Ureter (tissue), 1 donor: ENCODE data around the gene WIPF3. TPM values are rescaled to one million over a fixed set of nuclear protein-coding genes. Genes with fewer than 3 reads are reported as not detected.
A peak's percentile ranks its signal among the peaks of the same experiment; 100 is the strongest.
"Not testable (repeated sequence)": the region's sequence is repeated elsewhere in the genome, so short reads cannot be mapped to it uniquely, and the experiment has no call there.

Source experiments
- DNase-seq: peaks from one replicate; pipeline ENCODE4 v3.0.0-alpha.2; 2020; ENCODE audit warnings: low spot score
- total RNA-seq: library from RNA; stranded (reverse); gene quantifications from one replicate; pipeline ENCODE4 v1.2.4, GENCODE V29; 2023
- donor health status: DM: yes; HTN: yes; CAD: no.

The WIPF3 gene
- total RNA-seq, 1 donor from 2014 or later, result 2.3 TPM

DNA sequence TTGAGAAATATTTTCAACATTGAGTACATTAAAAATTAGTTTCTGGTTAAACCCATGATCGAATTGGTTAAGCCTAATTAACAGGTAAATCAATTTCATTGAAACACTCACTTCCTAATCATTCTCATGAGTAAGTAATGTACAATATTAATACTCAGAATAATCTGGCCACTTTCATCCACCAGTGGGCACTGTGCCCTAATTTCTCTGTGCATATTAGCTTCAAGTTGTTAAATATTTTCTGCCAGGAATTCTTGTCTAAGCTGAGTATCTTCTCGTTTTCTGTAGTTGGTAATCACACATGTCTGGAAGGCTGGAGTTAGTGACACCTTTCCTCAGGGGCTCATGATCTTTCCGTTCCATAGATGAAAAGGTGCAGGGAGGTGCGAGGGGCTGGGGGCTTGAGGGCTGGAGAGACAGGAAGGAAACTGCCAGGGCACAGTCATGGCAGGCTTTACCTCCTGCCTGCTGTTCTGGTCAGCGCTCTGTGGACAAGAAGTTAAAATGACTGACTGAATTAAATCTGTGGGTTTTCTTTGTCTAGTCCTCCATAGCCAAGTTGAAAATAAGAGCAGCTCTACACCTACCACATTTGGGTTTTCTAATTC is 71.9 kb downstream of the WIPF3 start:
- DNase-seq, result peak; percentile 51

DNA sequence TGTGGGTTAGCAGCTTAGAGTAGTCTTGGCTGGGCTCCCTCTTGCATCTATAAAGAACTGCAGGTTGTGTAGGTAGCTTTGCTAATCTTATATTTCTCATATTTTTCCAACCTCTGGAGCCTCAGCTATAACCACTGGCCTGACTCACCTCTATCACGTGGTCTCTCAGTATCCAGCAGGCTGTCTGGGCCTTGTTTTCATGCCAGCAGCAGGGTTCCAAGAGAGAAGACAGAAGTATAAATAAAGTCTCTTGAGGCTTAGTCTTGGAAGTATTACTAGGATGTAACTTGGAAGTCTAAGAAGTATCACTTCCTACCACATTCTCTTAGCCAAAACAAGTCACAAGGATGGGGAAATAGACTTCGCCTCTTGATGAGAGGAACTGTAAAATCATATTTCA is 73.3 kb downstream of the WIPF3 start:
- no peak for DNase-seq

DNA sequence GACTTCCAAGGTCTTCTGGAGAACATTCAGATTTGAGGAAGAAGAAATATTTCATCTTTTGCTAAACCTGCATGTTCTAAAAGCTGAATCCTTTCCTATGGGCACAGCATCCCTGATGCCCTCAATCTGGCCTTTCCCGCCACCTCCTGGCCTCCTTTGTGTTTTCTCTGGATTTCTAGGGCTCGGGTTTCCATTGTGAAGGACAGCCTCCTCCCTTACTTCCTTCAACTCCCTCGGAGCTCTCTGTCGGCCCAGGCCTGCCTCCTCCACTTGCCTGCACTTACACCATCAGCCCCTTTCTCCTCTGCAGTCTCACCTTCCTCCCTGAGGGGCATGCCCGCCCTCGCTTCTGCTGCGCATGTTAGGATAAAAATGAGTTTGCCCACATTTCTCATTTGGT is 75.4 kb downstream of the WIPF3 start:
- no peak for DNase-seq

DNA sequence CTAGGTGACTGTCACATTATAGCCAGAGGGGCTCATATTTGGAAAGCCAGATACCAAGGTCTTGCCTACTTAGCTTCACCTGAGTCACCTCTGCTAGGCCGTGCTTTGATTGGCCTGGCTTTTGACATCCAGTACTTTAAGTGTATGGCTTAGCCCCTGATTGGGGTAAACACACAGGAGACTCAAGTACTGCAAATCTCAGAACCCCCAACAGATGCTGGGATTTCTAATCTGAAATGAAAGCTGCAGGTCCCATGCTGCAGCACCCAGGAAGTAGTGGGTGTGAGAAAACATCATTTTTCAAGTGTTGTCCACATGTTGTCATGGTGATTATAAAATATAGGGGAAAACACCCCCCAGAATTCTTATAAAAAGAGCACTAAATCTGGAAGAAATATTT is 76.2 kb downstream of the WIPF3 start:
- DNase-seq, result no peak

DNA sequence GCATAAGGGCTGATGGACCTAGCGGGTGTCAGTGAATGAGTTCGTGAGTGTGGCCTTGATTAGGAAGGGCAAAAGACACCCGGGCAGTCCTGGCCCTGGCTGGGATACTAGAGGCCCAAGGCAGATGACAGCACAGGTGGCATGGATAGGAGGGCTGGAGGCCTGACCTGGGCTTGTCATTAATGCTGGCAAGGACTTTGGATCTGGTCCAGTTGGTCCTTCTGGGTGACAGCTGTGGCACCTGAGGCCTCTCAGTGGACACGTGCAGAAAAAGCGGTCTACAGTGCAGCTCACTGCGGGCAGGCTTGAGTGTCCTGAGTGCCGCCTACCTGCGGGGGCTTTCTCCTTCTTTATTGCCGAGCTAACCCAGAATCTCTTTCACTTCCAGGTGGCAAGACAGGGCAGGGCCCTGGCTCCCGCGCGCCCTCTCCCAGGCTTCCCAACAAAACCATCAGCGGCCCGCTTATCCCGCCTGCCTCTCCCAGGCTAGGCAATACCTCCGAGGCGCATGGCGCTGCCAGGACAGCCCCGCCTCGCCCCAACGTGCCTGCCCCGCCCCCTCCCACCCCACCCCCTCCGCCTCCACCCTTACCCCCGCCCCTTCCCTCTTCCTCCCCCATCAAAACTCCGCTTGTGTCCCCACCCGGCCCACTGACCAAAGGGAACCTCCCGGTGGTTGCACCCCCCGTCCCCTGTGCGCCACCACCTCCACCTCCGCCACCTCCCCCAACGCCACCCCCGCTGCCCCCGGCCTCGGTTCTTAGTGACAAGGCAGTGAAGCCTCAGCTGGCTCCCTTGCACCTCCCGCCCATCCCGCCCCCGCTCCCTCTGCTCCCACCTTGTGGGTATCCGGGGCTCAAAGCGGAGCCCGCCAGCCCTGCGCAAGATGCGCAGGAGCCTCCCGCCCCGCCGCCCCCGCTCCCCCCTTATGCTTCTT is 77.4 kb downstream of the WIPF3 start:
- no peak for DNase-seq

GRCh38 chr7:29884399-29885272 is 78.3 kb downstream of the WIPF3 start:
- no peak for DNase-seq

GRCh38 chr7:29885626-29886025 is 79.3 kb downstream of the WIPF3 start:
- DNase-seq, result no peak

GRCh38 chr7:29886827-29887226 is 80.5 kb downstream of the WIPF3 start:
- no peak for DNase-seq

- no peak for DNase-seq
Measured at GRCh38 chr7:29888006-29888405, 81.7 kb downstream of the WIPF3 start.

DNA sequence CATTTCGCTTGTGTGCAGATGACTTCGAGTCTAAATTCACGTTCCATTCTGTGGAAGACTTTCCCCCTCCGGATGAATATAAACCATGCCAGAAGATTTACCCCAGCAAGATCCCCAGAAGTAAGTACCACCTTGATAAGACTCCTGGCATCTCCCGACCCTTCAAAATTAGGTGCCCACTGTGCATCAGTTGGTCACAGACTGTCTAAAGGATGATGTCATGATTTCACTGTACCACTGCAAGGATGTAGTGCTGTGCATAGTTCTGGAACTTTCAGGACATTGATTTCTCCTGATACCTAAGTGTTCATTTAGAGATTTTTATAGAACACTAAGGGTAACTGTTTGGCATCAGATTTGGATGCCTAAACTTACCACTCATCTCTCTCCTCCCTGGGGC is 83.0 kb downstream of the WIPF3 start:
- no peak for DNase-seq

GRCh38 chr7:29890251-29890650 is 83.9 kb downstream of the WIPF3 start:
- DNase-seq, result no peak

GRCh38 chr7:29890786-29891185 is 84.5 kb downstream of the WIPF3 start:
- not testable (repeated sequence) for DNase-seq

GRCh38 chr7:29891766-29892165 is 85.5 kb downstream of the WIPF3 start:
- DNase-seq, result no peak

GRCh38 chr7:29892231-29892630 is 85.9 kb downstream of the WIPF3 start:
- DNase-seq, result no peak

GRCh38 chr7:29893351-29893965 is 87.2 kb downstream of the WIPF3 start:
- no peak for DNase-seq

GRCh38 chr7:29894256-29894655 is 87.9 kb downstream of the WIPF3 start:
- DNase-seq, result no peak

- DNase-seq, result no peak
Measured at GRCh38 chr7:29895559-29895958, 89.3 kb downstream of the WIPF3 start.

DNA sequence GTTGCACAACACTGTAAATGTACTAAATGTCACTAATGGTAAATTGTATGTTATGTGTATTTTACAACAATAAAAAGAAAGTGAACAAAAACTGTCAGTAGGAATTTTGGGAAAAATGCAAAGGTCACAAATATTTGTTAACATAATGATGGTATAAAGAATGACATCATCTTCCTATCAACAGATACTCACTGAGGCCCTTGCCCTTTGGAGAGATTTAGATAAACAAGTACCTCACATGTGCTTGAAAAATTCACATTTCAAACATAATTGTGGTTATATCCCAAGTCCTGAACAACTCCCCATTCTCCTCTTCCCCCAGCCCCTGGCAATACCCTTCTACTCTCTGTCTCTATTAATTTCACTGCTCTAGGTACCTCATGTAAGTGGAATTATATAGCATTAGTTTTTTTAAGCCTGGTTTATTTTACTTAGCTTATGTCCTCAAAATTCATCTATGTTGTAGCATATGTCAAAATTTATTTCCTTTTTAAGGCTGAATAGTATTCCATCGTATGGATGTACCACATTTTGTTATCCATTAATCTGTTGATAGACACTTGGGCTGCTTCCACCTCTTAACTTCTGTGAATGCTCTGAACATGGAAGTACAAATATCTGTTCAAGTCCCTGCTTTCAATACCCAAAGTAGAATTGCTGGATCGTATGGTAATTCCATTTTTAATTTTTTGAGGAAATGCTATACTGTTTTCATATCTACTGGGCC is 90.5 kb downstream of the WIPF3 start:
- no peak for DNase-seq

GRCh38 chr7:29898301-29898700 is 92.0 kb downstream of the WIPF3 start:
- no peak for DNase-seq

DNA sequence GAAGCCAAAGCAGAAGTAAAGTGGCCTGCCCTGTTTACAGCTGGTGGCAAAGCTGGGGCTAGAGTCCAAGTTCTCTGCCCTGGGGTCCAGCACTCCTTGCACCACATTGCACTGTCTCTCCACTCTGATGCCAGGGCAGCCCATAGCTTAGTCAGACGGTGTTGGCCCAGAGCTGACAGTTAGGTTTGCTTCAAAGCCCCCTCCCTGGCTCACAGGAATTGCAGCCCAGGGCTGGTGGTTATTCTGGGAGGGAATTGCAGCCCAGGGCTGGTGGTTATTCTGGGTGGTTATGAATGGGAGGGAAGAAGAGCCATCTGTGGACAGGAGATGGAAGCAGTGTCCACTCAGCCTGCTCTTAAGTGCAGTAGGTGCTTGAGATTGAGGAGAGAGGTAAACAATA is 94.4 kb downstream of the WIPF3 start:
- DNase-seq, result no peak
